ENCODE measurements around the gene OR2AT4.
"Not testable (repeated sequence)": the region's sequence is repeated elsewhere in the genome, so short reads cannot be mapped to it uniquely, and the experiment has no call there.

The OR2AT4 gene

DNA sequence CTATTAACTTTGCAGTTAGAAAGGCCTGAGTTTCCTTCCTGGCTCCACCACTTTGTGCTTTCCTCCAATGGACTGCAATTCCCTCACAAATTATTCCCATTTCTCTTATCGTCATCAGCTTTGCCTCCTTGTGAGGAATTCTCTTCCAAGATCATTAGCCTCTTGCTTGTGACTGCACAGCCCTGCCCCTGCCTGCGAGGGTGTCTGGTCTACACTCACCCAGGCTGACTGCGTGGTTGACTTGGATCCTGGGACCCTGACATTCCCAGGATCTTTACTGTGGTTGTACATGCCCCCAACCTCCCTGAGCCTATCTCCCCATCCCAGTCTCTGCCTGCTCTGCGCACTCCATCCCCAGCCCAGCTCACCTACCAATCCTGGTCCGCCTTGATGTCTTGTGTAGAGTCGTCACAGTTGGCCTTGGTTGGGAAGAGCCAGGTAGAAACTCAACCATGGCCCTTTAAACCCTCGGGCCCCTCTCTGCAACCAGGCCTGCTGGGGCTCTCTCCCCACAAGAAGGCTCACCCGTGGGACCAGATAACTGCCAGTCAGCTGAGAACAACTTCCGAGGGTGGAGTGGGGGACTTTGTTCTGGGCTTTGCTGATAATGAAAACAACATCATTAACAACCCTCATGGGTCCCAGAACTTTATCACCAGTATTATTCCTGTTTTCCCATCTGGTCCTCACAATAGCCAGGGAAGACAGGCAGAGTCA is at the start of gene OR2AT4:
OR2AT4 (minus strand) TSS at position 421 of the 717 bp plus-strand sequence.
- DNase-seq (ENCODE audit: low read depth in 2 of 2, low spot score in 1 of 2): no peak

DNA sequence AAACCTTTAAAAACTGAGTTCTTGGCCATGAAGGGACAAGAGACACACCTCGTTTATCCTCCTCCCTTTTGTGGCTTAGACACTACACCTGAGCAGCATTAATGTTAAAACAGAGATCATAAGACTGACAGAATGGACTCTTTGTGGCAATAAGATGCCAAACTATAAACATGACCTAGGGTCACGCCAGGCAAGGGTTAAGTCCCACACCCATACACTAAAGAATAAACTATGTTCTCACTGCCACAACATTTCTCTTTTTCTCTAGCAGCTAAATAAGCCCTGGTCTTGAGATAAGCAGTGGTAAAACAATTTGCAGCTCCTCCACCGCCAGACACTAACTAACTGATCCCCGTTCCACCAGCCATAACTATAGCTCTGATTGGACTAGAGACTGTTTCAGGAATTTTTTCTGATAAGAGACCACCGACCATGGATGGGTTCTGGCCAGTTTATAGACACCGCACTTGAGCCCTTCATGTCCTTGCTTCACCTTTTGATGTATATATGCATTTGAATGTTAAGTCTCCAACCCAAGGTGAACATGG is 49.4 kb upstream of the OR2AT4 start:
- no peak for DNase-seq (ENCODE audit: low read depth in 2 of 2, low spot score in 1 of 2)

DNA sequence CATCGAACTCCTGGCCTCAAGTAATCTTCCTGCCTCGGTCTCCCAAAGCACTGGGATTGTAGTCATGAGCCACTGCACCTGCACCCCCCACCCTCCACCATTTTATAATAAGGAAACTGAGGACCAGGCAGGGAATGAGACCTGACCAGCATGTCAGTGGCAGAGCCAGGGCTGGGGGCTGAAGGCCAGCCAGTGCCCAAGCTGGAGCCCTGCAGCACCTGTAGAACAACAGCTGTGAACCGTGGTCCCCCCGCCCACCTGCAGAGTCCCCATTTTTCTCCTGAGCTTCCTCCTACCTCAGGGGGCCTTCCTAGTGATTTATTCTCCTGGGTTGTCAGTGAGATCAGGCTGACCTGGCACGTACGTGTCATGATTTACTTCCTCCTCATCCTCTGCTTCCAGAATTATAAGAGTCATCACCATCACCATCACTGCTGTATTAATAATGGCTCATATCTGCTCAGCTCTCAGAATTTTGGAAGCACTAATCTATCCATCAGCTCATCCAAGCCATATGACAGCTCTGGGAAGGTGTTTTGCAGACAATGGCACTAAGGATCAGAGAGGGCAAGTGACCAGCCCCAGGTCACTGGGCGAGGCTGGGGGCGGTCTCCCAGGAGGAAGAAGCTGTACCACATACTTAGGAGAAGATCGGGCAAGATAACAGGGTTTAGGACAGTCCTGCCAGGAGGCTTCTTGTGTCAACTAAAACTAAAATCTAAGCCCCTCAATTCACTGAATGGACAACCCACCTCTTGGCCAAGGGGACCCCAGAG is 48.7 kb upstream of the OR2AT4 start:
- no peak for DNase-seq (ENCODE audit: low read depth in 2 of 2, low spot score in 1 of 2)

DNA sequence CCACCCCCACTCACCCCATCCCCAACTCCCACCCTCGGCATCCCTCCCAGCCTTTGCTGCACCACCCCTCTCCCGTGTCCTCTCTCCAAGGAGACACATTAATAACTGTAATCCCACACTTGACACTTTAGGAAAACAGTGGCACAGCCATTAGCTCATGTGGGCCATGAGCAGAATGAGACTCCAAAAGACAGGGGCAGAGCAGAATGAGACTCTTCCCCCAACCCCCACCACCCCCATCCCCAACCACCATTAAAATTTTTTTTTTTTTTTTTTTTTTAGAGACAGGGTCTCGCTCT is 48.0 kb upstream of the OR2AT4 start:
- DNase-seq (ENCODE audit: low read depth in 2 of 2, low spot score in 1 of 2): no peak

DNA sequence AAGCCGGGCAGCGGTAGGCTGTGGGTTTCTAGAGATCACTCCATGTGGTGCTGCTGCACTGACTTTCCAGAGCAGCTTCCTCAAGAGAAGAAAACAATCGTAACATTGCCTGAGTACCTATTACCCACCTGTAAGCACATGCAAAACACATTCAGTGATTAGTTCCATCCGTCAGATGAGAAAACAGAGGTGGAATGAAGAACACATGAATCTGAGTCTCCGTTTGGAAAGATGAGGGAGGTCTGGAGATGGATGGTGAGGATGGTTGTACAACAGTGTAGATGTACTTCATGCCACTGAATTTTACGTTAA is 46.7 kb upstream of the OR2AT4 start:
- DNase-seq (ENCODE audit: low read depth in 2 of 2, low spot score in 1 of 2): no peak

DNA sequence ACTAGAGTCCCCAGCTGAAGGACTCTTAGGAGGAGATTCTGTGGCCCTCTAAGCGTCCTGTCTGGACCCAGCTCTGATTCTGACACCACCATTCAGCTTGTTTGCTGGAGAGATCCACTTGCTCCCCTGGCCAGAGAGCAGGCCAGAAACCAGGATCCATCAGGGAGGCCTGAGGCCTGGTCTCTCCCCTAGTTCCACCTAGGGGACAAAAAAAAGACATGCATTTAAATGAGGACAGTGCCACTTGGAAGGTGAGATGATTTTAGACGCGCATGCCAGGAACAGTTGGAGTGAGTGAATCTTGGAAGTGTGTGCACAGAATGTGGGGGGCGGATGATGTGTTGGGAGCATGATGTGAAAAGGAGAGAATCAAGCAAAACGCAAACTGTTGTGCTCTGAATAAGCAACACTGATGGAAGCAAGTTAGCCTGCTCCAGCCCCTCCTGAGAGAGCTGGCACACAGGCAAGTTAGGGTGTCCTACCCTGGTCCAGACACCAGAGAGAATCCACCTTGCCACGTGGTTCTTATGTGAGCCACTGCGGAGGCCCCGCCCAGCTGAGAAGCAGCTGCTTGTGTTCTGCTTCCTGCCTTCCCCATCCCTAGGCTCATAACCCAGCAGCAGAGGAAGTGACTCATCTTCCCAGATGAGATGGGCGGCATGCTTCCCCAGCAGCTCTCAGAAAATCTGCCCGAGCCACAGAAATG is 46.2 kb upstream of the OR2AT4 start:
- DNase-seq (ENCODE audit: low read depth in 2 of 2, low spot score in 1 of 2): peak; percentile 41 to 59

DNA sequence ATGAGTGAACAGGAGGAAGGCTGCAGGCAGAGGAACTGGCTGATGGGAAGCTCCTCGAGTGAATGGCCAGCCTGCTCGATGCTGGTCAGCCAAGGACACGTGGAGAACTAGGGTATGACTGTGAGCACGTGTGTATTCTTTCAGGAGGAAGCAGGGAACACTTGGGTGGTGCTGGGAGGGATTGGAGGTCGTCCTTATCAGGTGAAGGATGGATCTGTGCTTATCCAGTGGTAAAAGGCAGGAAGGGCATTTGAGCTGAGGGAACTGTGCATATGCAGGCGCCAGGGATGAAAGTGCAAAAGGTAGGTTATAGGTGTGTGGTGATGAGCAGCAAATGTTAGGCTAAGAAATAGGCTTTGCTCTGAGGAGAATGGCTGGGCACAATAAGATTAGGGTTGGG is 44.5 kb upstream of the OR2AT4 start:
- DNase-seq (ENCODE audit: low read depth in 2 of 2, low spot score in 1 of 2): no peak

DNA sequence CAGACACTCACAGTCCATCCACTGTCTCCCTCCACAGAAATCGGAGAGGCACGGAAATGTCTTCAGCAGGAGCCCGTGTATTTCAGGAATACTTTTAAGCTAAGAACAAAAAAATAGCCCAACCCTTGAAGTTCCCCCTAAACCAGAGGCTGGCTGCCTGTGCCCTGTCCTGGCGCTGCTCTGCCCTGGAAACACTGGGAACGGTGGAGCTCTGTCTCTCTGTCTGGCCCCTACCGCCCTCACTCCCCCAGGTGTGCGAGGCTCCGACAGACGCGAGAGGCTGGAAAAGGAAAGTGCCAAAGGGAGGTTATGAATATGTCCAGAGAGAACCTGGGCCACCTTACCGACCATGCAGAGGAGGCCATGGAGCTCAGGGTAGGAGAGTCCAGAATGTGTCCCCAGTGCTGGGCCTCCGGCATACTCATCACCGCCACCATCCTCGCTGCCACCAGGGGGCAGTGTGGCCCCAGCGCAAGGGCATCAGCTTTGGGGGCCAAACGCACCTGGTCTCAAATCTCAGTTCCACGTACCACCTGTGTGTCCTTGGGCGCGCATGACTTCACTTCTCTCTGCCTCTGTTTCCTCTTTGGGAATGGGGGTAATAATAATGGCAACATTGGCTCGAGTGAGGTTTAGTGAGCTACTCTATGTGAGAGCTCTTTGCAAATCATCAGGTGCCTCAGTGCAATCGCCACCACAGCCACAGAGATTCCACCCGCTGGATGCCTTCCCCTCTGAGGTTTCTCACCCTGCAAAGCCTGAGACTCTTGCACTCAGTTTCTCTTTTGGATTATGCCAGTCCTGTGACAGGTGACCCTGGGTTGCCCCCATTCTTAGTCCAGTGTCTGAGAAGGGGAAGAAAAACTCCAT is 43.8 kb upstream of the OR2AT4 start:
- DNase-seq (ENCODE audit: low read depth in 2 of 2, low spot score in 1 of 2): peak; percentile 55 to 70

DNA sequence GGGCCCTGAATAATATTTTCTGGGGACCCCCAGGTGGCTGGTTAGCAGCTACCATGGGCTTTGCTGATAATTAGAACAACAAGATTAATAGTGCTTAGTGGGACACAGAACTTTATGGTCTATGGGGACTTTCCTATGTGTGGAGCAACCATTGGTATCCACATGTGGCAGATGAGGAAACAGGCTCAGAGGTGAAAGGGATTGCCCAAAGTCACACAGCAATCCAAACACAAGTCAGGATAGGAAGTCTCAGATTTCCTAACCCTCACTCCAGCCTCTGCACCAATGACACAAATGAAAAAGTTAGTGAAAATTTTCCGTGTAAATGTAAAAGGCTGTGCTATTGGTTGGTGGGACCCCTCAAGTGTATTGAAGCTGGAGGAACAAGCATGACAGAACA is 39.0 kb upstream of the OR2AT4 start:
- no peak for DNase-seq (ENCODE audit: low read depth in 2 of 2, low spot score in 1 of 2)

DNA sequence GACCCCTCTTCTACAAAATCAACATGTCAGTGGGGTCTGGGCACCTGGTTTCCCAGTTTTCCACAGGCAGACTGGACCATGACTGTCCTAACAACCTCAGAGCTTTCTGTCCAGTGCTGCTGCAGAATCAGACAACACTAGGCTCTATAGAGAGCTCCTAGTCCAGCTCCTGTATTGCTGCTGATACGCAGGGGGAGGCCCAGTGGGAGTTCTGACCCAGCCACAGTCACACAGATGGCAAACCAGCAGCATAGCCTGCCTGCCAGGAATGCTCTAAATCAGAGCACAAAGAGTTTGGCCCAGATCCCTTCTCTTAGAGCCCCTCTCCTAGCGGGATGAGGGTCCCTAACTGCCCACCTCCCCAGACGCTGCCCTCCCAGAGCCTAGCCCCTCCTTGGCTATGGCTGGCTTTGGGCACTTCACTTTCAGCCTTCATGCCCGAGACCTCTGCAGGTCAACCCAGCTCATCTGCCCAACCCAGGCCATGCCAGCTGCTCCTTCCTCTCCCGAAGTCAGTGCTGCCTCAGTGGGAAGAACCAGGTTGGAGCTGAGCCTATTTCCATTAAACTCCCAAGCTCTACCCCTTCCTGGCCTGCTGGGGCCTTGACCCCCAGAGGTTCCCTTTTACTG is 38.5 kb upstream of the OR2AT4 start:
- no peak for DNase-seq (ENCODE audit: low read depth in 2 of 2, low spot score in 1 of 2)

DNA sequence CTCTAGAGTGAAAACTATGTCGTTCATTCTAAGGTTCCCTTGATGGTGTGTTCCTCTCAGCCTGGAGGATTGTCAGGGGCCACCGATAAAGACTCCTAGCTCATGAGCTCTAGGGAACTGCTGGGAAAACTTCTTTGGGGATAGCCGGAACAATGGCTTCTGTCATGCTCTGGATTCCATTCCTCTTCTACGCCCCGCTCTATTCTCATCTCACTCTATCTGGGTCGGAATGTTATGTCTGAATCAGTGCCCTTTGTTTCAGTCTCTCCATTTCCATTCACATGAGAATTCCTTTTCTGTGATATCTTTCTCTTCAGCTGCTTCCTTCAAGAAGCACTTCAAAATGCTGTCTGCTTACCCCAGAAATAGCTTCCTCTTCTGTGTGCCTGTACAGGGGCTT is 37.3 kb upstream of the OR2AT4 start:
- DNase-seq (ENCODE audit: low read depth in 2 of 2, low spot score in 1 of 2): no peak

DNA sequence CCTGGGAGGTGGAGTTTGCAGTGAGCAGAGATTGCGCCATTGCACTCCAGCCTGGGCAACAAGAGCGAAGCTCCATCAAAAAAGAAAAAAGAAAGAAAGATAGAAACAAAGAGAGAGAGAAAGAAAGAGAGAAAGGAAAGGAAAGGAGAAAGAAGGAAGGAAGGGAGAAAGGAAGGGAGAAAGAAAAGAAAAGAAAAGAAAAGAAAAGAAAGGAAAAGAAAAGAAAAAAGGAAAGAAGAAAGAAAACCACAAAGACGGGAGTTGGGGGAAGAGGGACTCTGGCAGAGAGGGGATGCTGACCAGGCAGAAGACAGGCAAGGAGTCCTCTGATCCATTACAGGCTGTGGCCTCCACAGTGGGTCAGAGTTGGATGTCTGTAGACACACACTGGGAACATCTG is 35.4 kb upstream of the OR2AT4 start:
- DNase-seq (ENCODE audit: low read depth in 2 of 2, low spot score in 1 of 2): no peak

DNA sequence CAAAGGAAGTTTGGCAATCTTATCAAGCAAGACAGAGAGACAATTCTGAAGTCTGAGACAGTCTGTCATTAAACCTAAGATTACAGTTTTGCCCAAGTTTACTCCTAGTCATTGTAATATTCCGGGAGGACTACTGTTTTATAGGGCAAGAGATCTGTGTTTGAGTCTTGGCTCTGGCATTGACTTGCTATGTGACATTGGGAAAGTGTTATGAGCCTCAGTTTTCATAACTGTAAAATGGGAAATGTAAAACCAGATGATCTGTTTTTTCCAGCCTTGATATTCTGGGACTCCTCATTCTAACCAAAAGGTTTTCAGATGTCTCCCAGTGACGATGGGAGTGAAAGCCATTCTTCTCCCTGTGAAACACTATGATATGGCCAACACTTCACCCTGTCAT is 29.9 kb upstream of the OR2AT4 start:
- DNase-seq (ENCODE audit: low read depth in 2 of 2, low spot score in 1 of 2): no peak

DNA sequence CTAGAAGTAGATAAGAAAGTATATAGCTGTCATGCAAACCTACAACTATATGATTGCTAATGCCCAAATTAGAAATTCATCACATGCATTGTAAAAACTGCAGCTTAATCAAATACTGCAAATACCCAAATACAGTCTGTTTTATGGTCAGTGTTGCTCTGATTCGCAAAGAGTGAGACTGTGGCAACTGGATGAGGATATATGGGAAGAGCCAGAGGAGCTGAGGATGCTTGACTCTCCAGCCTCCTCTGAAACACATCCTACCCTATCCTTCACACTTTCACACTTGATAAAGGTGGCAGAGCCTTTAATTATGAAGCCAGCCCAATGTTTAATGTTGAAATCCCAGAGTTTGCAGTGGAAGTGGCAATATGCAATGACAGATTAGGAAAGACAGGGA is 21.9 kb upstream of the OR2AT4 start:
- no peak for DNase-seq (ENCODE audit: low read depth in 2 of 2, low spot score in 1 of 2)

DNA sequence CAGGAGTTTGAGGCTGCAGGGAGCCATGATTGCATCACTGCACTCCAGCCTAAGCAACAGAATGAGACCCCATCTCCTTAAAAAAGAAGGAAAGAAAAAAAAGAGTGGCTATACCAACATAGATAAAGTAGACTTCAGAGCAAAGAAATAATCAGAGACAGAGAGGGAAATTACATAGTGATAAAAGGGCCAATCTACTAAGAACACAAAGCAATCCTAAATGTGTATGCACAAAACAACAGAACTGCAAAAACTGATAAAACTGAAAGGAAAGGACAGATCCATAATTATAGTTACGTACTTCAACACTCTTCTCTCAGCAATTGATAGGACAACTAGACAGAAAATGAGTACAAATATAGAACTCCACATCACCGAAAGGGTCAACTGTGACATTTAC is 17.8 kb upstream of the OR2AT4 start:
- no peak for DNase-seq (ENCODE audit: low read depth in 2 of 2, low spot score in 1 of 2)

DNA sequence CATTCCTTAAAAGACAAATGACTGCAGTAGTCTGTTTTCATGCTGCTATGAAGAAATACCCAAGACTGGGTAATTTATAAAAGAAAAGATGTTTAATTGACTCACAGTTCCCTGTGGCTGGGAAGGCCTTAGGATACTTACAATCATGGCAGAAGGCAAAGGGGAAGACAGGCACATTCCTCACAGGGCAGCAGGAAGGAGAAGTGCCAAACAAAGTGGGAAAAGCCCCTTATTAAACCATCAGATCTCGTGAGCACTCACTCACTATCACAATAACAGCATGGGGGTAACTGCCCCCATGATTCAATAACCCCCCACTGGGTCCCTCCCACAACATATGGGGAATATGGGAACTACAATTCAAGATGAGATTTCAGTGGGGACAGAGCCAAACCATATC is 16.4 kb upstream of the OR2AT4 start:
- no peak for DNase-seq (ENCODE audit: low read depth in 2 of 2, low spot score in 1 of 2)

DNA sequence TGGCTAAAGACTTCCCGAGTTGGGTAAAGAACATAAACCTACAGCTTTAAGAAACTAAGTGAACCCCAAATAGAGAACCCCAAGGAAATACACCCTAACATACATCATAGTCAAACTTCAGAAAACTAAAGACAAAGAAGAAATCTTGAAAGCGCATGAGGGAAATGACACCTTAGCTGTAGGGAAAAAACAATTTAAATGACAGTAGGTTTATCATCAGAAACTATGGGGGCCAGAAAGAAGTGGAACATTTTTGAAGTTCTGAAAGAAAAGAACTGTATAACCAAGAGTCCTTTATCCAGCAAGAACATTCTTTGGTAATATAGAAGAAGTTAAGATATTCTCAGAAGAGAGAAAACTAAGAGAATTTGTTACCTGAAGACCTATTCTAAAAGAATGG is 15.5 kb upstream of the OR2AT4 start:
- no peak for DNase-seq (ENCODE audit: low read depth in 2 of 2, low spot score in 1 of 2)

DNA sequence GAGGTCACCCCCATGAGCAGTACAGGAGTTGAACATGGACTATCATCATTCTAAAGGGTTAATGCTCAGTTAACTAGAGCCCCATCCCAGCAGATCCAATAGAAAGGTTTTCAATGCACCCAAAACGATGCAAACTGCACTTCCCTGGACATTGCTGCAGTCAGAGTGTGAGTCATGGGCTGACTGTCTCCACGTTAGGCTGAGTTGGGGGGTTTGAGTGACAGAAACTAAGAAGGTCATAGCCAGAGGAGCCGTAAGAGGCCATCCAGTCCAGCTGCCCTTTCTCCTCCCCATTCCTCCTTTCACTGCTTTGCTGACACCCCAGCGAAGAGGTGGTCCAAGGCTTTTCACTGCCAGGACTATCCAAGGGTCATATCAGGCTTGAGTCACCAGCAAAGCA is 10.5 kb upstream of the OR2AT4 start:
- no peak for DNase-seq (ENCODE audit: low read depth in 2 of 2, low spot score in 1 of 2)

DNA sequence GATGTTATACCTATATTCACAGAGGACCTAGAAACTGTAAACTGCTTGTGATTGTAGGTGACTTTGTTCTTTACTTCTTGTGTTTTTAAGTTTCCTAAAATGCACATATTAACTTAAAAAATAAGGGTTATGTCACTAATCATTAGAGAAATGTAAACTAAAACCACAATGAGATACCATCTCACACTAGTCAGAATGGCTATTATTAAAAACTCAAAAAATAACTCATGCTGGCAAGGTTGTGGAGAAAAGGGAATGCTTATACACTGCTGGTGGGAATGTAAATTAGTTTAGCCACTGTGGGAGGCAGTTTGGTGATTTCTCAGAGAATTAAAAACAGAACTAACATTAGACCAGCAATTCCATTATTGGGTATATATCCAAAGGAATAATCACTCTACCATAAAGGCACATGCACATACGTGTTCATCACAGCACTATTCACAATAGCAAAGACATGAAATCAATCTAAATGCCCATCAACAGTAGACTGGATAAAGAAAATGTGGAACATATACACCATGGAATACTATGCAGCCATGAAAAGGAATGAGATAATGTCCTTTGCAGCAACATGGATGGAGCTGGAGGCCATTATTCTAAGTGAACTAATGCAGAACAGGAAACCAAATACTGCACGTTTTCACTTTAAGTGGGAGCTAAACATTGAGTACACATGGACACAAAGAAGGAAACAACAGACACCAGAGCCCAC is 9.4 kb upstream of the OR2AT4 start:
- not testable (repeated sequence) for DNase-seq (ENCODE audit: low read depth in 2 of 2, low spot score in 1 of 2)

DNA sequence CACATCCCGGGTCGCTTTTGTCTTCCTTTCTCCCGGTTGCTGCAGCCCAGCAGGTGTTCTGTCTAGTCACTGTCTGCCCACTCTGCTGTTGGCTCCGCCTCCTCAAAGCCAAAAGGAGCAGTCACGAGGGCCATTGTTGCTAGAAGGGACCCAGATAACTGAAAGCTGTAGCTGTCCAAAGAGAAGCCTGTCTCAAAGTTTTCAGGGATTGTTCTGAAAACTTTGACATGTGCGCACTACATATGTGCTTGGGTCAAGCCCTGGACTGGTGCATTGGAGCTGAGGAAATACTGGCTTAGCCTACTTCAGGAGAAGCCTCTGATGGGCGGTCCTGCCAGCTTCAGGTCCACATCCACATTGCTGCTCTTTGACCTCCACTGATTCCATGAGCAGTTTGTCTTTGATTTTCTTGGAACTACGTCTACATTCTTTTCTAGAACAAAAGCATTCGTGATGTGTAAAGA is 8.8 kb upstream of the OR2AT4 start:
- DNase-seq (ENCODE audit: low read depth in 2 of 2, low spot score in 1 of 2): no peak
